Measurements from ENCODE around the gene DUSP6. TPM values are rescaled to one million over a fixed set of nuclear protein-coding genes. Genes with fewer than 3 reads are reported as not detected.

DUSP6 gene
- total and polyA plus RNA-seq, 2 of the 8 experiments (the other 6 are each of a cell fraction or from before 2014, with no cell fraction given): 99.3 to 179 TPM

- no peak overlapping the region for H2BK15ac ChIP-seq (ENCODE audit: low read length)
- no peak overlapping the region for H4K91ac ChIP-seq (replicated peaks; ENCODE audit: insufficient read length, low read length)
- H2AK5ac ChIP-seq (ENCODE audit: low read depth, low read length): no peak overlapping the region; the same call in 1 of the 2 replicates
- no peak for DNase-seq (ENCODE audit: low read depth in 1 of 2, low spot score in 2 of 2)
- ChIA-PET CTCF (ENCODE audit: partially characterized antibody) (interaction anchor here (0.6 to 1.4 kb wide), 3 partner anchors 83 to 191 kb away, joined by 3 to 4 read pairs (median 3); no protein-coding TSS in a partner anchor), POLR2A (ENCODE audit: partially characterized antibody) (interaction anchor here (0.8 to 1.8 kb wide), 2 partner anchors 10 to 13 kb away, joined by 4 to 5 read pairs; no protein-coding TSS in a partner anchor)
- peaks cover 6 to 10% of the 10 kb centered on the region in 2 experiments for H4K20me1 ChIP-seq (replicated peaks in 1 of 2; ENCODE audit: control insufficient read depth in 1 of 2, insufficient read depth in 2 of 2, low read length in 2 of 2)
- H4K5ac ChIP-seq (ENCODE audit: insufficient read length, low read depth, low read length): no peak overlapping the region
- peaks cover 0 to 15% of the 10 kb centered on the region in 2 experiments; a peak in 3 of 4 replicates for H3K79me2 ChIP-seq (ENCODE audit: control insufficient read depth in 1 of 2, insufficient read depth in 2 of 2, low read length in 2 of 2)
- peak overlapping the region; percentile 89 to 98 for H3K4me2 ChIP-seq (ENCODE audit: insufficient read depth in 1 of 2, low read depth in 2 of 2, low read length in 2 of 2)
- no peak overlapping the region for H3K18ac ChIP-seq (ENCODE audit: extremely low read depth, low read length)
- H3K23ac ChIP-seq (ENCODE audit: insufficient read length): no peak overlapping the region
- peak overlapping the region; percentile 49 to 82 (median 60); a peak in 7 of 8 replicates for H3K4me3 ChIP-seq (ENCODE audit: extremely low read depth in 1 of 4, insufficient read depth in 2 of 4, low read depth in 3 of 4, low read length in 4 of 4)
- no peak overlapping the region for H4K8ac ChIP-seq (ENCODE audit: extremely low read depth, insufficient read depth, low read length)
- 0 out of 2 replicates have a peak overlapping the region, but pooled peaks have one; percentile 34 for H2BK20ac ChIP-seq (ENCODE audit: low read length)
- H3K27ac ChIP-seq (ENCODE audit: low read depth, low read length): no peak overlapping the region
- H3K27me3 ChIP-seq (replicated peaks in 1 of 4; ENCODE audit: control insufficient read depth in 3 of 4, extremely low read depth in 1 of 4, insufficient read depth in 3 of 4, low read length in 3 of 4): peaks cover 8 to 51% (median 28%) of the 10 kb centered on the region in 4 experiments
- H3K9me3 ChIP-seq (ENCODE audit: insufficient read depth in 2 of 2, low read depth in 1 of 2, low read length in 1 of 2): no peaks in the 10 kb centered on the region
- no peak for FAIRE-seq
- H2BK120ac ChIP-seq (replicated peaks; ENCODE audit: low read depth, low read length): peak overlapping the region; percentile 9
- no peak overlapping the region for H3K9ac ChIP-seq (replicated peaks in 1 of 4; ENCODE audit: extremely low read depth in 1 of 4, low read depth in 3 of 4, low read length in 3 of 4)
- 0 out of 2 replicates have a peak overlapping the region, but pooled peaks have one; percentile 85 for H2BK12ac ChIP-seq (ENCODE audit: low read depth, low read length)
- no peak overlapping the region for H3K4ac ChIP-seq (replicated peaks; ENCODE audit: insufficient read length, low read depth, low read length)
- WGBS, 2 experiments (ENCODE audit: extremely low coverage in 1 of 2, insufficient coverage in 1 of 2, insufficient read length in 1 of 2, insufficient replicate concordance in 2 of 2, low coverage in 1 of 2, low lambda C conversion rate in 2 of 2, missing lambda C conversion rate in 1 of 2): 33% methylated on average over 18 of the region's 18 CpGs; no CpG with 5 or more reads in 1 of the 2 experiments
- no peaks in the 10 kb centered on the region; the same call in 1 of the 2 replicates for H3K79me1 ChIP-seq (ENCODE audit: low read depth, low read length)
- H3K4me1 ChIP-seq (replicated peaks in 1 of 4; ENCODE audit: control insufficient read depth in 3 of 4, insufficient read depth in 4 of 4, low read length in 3 of 4): peaks cover 13 to 26% (median 19%) of the 10 kb centered on the region in 4 experiments
- peaks cover 25% of the 10 kb centered on the region for H3K23me2 ChIP-seq (ENCODE audit: low read depth, low read length)
- TF ChIP-seq KDM5A (IDR thresholded peaks at IDR 0.05; ENCODE audit: low read length) (no peak), RNF2 (IDR thresholded peaks at IDR 0.05; ENCODE audit: borderline replicate concordance, low read depth, low read length, missing control alignments, poor library complexity, severe bottlenecking) (peak; percentile 58)
- H3K36me3 ChIP-seq (ENCODE audit: control insufficient read depth in 2 of 4, insufficient read depth in 4 of 4, low read length in 3 of 4): peaks cover 0 to 5% (median 0%) of the 10 kb centered on the region in 4 experiments; a peak in 3 of 8 replicates
- H3K14ac ChIP-seq (ENCODE audit: insufficient read length): no peak overlapping the region
- H3K56ac ChIP-seq (replicated peaks; ENCODE audit: insufficient read length, low read depth, low read length): no peak overlapping the region
- H2AFZ ChIP-seq (ENCODE audit: low read length): no peak overlapping the region
- no peak overlapping the region for H2BK5ac ChIP-seq (ENCODE audit: low read depth, low read length)
These were observed 3.2 kb upstream of the DUSP6 start for GRCh38 chr12:89355243-89356068.
